Measurements from ENCODE around the gene TPSG1. TPM values are rescaled to one million over a fixed set of nuclear protein-coding genes. Genes with fewer than 3 reads are reported as not detected.

Gene TPSG1
- total RNA-seq, 1 donor from 2014 or later, result not detected

DNA sequence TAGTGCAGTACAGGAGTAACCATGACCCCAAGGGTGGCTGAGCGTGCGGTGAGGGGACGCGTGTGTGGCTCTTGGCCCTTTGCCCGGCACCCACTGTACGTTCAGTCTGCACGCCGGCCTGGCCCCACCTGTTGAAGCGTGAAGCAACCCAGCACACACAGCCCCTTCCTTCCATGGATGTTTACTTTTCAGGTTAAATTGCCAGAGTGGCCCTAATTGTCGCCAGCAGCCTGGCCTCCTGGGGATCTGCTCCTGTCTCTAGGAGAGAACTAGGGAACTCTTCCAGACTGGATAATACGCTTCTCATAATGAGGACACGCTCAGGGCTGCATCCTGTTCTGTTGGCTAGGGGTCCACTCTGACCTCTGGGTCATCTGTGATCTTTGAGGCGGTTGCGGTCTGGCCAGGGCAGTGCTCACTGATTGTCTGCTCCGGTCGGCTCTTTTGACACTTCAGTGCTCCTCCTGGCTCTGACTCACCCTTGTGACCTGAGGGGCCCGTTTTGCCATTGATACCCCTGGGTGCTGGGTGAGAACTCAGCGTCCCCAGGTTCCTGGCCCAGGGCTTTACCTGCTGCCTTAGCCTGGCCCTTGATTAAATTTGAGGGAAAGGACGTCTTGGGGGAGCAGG, 27.7 kb downstream of the TPSG1 start:
- Histone ChIP-seq H3K4me1 (no peaks in the 10 kb centered on the region), H3K9me3 (replicated peaks) (no peaks in the 10 kb centered on the region), H3K4me3 (no peak overlapping the region), H3K36me3 (no peaks in the 10 kb centered on the region), H3K27me3 (ENCODE audit: low read depth) (peaks cover 39% of the 10 kb centered on the region), H3K27ac (replicated peaks) (no peak overlapping the region)
- TF ChIP-seq CTCF (IDR thresholded peaks at IDR 0.05; ENCODE audit: borderline replicate concordance), result no peak
- intact Hi-C loops (cut with micrococcal nuclease), result no loop called here
- DNase-seq, result no peak

- H3K4me3 ChIP-seq, result no peak overlapping the region
- H3K27ac ChIP-seq (replicated peaks), result no peak overlapping the region
- no peaks in the 10 kb centered on the region for H3K9me3 ChIP-seq (replicated peaks)
- TF ChIP-seq CTCF (IDR thresholded peaks at IDR 0.05; ENCODE audit: borderline replicate concordance), result no peak
- H3K36me3 ChIP-seq, result no peaks in the 10 kb centered on the region
- no peaks in the 10 kb centered on the region for H3K4me1 ChIP-seq
- no peak for DNase-seq
- intact Hi-C loops (cut with micrococcal nuclease), result no loop called here
- peaks cover 44% of the 10 kb centered on the region for H3K27me3 ChIP-seq (ENCODE audit: low read depth)
Observed at GRCh38 chr16:1196494-1196893, 28.6 kb downstream of the TPSG1 start.

GRCh38 chr16:1195393-1195666, 29.7 kb downstream of the TPSG1 start:
- Histone ChIP-seq H3K9me3 (replicated peaks) (no peaks in the 10 kb centered on the region), H3K36me3 (no peaks in the 10 kb centered on the region), H3K27me3 (ENCODE audit: low read depth) (peaks cover 51% of the 10 kb centered on the region), H3K4me1 (no peaks in the 10 kb centered on the region), H3K4me3 (no peak overlapping the region), H3K27ac (replicated peaks) (no peak overlapping the region)
- no peak for DNase-seq
- no peak for TF ChIP-seq CTCF (IDR thresholded peaks at IDR 0.05; ENCODE audit: borderline replicate concordance)
- intact Hi-C loops (cut with micrococcal nuclease), result no loop called here

DNA sequence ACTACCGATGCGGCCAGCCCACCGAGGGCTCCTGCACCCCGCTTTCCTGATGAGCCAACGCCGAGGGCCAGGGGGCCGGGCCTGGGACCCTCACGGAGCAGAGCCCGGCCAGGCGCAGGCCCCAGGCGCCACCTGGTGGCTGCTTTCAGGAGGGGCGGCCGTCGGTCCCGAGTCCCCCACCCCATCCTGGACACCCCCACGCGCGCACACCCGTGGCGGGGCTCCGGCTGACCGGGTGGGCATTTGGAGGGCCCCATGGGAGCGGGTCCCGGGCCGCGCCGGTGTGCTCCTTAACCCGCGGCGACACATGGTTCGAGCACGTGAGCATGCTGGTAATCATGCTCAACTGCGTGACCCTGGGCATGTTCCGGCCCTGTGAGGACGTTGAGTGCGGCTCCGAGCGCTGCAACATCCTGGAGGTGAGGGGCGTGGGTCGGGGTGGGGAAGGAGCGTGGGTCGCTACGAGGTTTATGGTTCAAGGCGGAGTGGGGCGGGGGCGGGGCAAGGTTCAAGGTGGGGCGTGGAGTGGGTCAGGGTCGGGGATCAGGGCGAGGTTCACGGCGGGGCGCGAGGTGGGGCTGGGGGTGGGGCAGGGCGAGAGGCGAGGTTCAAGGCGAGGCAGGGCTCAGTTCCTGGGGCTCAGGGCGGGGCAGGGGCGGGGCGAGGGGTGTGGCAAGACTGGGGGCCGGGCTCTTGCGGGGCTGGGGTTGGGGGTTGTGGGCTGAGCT, 30.2 kb downstream of the TPSG1 start:
- peak; percentile 82 for TF ChIP-seq CTCF (IDR thresholded peaks at IDR 0.05; ENCODE audit: borderline replicate concordance)
- H3K36me3 ChIP-seq, result no peaks in the 10 kb centered on the region
- no peaks in the 10 kb centered on the region for H3K9me3 ChIP-seq (replicated peaks)
- intact Hi-C loops (cut with micrococcal nuclease), result no loop called here
- DNase-seq, result no peak
- no peak overlapping the region for H3K4me3 ChIP-seq
- no peaks in the 10 kb centered on the region for H3K4me1 ChIP-seq
- peaks cover 54% of the 10 kb centered on the region for H3K27me3 ChIP-seq (ENCODE audit: low read depth)
- H3K27ac ChIP-seq (replicated peaks), result no peak overlapping the region

- intact Hi-C loops (cut with micrococcal nuclease), result no loop called here
- H3K4me3 ChIP-seq, result no peak overlapping the region
- TF ChIP-seq CTCF (IDR thresholded peaks at IDR 0.05; ENCODE audit: borderline replicate concordance), result no peak
Observed at GRCh38 chr16:1193825-1194581, 31.1 kb downstream of the TPSG1 start.

More at GRCh38 chr16:1193825-1194581, 31.1 kb downstream of the TPSG1 start:
- Histone ChIP-seq H3K4me1 (no peaks in the 10 kb centered on the region), H3K9me3 (replicated peaks) (no peaks in the 10 kb centered on the region), H3K36me3 (no peaks in the 10 kb centered on the region), H3K27me3 (ENCODE audit: low read depth) (peaks cover 61% of the 10 kb centered on the region), H3K27ac (replicated peaks) (no peak overlapping the region)
- DNase-seq, result no peak
